Activated CD8-positive, alpha-beta memory T cell treated with anti-CD3 and anti-CD28 coated beads, Interleukin-2, amount 50 U/mL, for 1 hour (primary cell): Measurements from ENCODE around the gene ATP4B.

ENCODE experiments used
- DNase-seq: peaks from one replicate; pipeline ENCODE4 v3.0.0-alpha.2; 2020; ENCODE audit errors: extremely low read depth

The ATP4B gene

GRCh38 chr13:113607889-113608635, 49.9 kb downstream of the ATP4B start:
- no peak for DNase-seq

DNA sequence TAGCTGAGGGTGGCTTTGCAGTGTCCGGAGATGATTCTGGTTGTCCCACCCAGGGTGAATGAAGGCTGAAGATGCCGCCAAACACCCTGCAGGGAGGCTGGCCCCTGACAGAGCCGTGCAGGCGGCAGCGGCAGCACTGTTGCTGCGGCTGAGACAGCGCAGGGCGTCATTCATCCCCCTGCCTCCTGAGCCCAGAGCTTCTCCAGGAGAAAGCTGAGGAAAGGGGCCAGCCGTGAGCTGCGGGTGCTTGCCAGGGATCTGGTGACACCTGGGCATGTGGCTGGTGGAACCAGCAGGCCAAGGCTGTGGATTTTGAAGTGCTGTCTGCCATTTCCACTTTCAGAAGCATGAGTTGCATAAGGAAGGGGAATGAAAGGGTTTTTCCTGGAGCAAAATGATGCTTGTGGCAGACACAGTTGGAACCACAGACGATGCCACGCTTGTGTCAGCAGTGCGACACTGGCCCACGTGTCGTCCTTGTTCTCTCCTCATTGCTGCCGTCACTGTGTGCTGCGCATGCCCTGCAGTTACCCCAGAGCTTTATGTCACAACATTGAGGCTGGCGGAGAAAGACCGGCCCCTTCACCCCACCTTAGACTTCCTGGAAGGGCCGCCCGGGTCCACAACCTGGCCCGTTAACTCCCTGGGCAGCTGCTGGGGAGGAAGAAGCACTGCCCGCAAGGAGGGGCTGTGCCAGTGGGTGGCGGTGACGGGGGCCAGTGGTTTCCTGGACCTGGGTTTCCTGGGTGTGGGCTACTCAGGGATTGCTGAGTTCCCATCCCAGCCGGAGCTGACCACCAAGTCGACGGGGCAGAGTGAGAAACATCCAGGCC, 50.7 kb downstream of the ATP4B start:
- DNase-seq: no peak

DNA sequence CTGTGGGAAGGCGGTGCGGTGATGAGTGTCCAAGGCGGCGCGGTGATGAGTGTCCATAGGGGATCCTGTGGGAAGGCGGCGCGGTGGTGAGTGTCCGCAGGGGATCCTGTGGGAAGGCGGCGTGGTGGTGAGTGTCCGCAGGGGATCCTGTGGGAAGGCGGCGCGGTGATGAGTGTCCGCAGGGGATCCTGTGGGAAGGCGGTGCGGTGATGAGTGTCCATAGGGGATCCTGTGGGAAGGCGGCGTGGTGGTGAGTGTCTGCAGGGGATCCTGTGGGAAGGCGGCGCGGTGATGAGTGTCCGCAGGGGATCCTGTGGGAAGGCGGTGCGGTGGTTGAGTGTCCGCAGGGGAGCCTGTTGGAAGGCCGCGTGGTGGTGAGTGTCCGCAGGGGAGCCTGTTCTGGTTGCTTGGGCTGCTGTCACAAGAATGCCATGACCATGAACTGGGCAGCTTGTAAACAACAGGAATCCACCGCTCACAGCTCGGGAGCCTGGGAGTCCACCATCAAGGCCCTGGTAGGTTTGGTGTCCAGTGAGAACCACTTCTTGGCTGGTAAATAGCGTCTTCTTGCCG, 52.0 kb downstream of the ATP4B start:
- no peak for DNase-seq

DNA sequence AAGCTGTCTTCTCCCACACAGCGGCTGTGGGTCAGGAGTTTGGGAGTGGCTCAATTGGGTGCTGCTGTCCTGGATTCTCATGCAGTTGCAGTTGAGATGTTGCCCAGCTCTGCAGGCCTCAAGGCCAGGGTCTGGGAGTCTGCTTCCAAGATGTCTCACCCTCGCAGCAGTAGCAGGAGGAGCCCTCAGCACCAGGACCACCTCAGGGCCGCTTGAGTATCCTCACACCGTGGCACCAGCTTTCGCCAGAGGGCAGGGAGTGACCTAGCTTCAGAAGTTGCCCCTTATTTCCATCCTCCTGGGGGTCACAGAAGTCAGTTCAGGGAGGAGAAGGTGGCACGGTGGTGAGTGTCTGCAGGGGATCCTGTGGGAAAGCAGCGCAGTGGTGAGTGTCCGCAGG, 52.5 kb downstream of the ATP4B start:
- no peak for DNase-seq

GRCh38 chr13:113604186-113604585, 53.8 kb downstream of the ATP4B start:
- no peak for DNase-seq

- no peak for DNase-seq
Measured at GRCh38 chr13:113603116-113603710, 54.8 kb downstream of the ATP4B start.

- DNase-seq: no peak
Measured at GRCh38 chr13:113602291-113602988, 55.6 kb downstream of the ATP4B start.

DNA sequence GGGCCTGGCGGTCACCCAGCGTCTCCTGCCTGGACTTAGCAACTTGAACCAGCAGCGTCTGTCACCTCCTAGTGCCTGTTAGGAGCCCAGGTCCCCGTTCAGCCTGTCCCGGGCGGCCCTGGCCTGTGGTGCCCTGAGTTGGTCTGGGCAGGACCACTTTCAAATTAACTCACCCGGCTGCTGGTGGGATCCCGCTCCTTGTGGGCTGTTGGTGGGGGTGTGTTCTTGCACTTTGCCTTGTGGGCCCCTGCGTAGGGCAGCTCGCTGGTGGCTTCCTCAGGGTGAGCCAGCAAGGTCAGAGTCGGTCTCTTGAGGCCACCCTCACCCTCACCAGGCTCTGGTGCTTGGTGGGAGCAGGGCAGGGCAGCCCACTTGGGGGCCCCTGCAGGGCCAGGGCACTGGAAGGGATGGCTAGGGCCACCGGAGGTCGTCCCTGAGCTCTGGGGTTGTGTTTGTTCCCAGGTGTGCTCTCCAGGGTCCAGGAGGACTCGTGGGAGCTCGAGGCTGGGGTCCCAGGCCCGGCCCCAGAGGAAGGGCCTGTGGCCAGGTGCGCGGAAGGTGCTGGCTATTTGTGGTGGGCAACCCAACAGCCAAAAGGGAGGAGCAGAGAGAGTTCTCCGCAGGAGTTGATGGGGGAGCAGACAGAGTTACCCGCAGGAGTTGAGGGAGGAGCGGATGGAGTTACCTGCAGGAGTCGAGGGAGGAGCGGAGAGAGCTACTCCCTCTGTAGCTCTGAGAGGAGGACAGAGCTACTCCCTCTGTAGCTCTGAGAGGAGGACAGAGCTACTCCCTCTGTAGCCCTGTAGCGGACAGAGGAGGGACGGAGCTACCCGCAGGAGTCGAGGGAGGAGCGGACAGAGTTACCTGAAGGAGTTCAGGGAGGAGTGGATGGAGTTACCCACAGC, 56.6 kb downstream of the ATP4B start:
- DNase-seq: no peak

GRCh38 chr13:113599391-113599790, 58.6 kb downstream of the ATP4B start:
- DNase-seq: no peak
